T47D (cell line): ENCODE measurements around the gene KIAA1549.
A peak's percentile ranks its signal among the peaks of the same experiment; 100 is the strongest.
"Not testable (repeated sequence)": the region's sequence is repeated elsewhere in the genome, so short reads cannot be mapped to it uniquely, and the experiment has no call there.

Experiments used
- DNase-seq, 2 experiments: peaks; one replicate each; pipeline versions ENCODE4 v3.0.0 to v3.0.0-alpha.2; 2011 to 2012; ENCODE audit warnings: low read depth in 1 of 2, low spot score in 1 of 2
- JUND ChIP-seq: IDR thresholded peaks from 2 replicates; pipeline ENCODE4 v1.6.1; 2012; ENCODE audit warnings: low read depth
- in situ Hi-C: cut with HindIII; loops from 2 replicates; pipeline ENCODE4 v1.10.0; 2016; ENCODE audit warnings: low sequenced_read_pairs, low pct_unique_long_range_greater_than_20kb

KIAA1549 gene

DNA sequence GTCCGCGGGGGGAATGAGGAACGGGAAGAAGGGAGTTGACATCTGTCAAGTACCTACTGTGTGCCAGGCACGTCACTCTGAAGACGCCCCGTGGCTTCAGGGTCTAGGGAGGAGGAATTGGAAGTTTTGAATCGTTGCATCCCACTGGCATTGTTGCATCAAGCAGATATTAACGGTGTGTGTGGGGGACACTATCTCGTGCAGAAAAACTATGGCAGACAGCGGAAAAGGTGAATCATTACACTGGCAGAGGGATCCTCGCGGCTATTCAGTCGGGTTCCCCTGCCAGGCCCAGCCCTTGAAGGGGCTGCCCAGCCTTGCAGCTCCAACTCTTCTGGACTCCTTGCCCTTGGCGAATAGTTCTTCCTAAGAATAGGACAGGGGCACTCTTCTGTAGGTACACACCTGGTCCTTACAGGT is 1.0 kb upstream of the KIAA1549 start:
- in situ Hi-C loops, result no loop called here
- TF ChIP-seq JUND, result no peak
- no peak for DNase-seq

DNA sequence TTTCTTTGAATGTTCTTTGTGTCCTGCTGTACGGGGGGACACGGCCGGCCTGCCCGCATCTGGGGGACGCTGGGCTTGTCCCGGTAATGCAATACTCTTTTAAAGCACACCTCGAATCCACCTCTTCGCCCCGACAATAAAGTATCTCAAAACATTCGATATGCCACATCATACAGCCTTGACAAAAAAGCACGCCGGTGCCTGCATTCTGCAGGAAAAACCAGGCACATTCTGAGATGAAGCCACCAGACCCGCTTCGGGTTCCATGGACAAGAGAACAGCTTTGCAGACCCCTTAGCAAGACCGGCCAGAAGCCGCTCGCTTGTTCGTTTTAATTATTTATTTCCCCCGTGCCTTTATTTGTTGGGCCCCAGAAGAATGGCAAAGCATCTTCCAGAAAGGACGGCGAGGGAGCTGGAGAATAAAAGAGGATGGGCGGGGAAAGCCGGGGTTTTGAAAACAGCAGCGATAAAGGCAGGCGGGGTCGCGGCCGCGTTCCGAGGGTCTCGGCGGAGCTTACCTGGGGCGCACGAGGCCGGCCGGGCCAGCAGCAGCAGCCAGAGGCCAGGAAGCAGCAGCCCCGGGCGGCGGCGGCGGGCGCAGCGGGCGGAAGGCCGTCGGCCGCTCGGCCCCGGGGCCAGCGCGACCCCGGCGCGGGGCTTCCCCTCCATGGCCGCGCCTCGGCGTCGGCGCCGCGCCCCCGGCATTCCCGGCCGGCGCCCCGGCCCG is 462 bp downstream of the KIAA1549 start:
- in situ Hi-C loops, result no loop called here
- DNase-seq, result no peak
- TF ChIP-seq JUND, result no peak

DNA sequence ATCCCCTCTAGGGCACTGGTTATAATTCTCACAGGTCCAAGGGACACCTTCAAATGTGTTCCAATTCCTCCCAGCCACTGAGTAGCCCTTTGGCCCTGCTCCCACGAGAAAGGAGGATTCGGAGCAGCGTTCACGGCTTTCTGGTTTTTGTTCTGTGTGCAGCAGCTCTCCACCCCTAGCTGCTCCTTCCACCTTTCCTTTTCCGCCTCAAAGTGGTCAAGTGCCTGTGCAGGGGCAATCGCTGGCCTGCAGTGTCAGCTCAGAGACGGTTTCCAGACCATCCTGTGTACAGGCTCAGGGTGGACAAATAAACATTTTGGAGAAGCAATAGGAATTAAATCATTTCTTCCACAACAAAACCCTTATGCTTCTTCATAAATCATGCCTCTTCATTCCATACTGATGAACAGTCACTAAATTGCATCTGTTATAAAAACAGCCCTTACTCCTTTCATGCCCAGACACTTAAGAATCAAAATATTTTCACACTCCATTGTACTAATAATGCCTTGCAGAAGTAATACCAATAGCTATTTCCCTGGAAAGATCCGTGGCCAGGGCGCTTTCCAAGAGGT is 1.1 kb downstream of the KIAA1549 start:
- in situ Hi-C loops, result no loop called here
- TF ChIP-seq JUND, result no peak
- no peak for DNase-seq

DNA sequence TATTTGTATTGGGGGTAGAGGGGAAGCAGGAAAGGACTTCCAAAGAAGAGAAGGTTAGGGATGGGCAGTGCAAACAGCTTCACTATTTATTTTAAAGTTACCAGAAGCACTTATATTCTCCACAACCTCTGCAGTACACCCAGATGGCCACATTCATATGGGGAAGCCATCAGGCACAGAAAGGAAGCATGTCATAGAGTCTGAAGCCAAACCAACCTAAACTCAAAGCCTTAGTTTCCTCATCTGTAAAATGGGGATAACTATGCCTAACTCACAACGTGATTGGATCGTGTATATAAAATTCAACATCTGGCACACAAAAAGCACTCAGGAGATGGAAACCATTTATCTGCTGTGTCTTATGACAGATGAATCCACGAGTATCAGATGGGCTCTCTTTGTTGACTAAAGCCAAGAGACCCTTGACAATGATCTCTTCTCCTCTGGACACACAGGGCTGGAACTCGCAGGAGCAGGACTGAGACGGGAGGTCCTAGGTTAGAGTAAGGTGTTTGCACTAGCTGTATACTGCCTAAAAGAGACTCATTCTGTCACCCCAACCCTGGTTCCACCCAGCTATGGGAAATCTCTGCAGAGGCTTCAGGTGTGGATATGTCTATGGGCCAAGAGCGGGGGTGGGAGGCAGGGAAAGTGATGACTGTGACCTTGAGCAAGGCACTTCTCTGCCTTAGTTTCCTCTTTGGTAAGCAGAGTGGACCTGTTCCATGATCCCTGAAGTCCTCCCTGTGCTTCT is 1.8 kb downstream of the KIAA1549 start:
- in situ Hi-C loops, result no loop called here
- peak in 1 of 2 experiments; percentile 43 for DNase-seq
- no peak for TF ChIP-seq JUND

DNA sequence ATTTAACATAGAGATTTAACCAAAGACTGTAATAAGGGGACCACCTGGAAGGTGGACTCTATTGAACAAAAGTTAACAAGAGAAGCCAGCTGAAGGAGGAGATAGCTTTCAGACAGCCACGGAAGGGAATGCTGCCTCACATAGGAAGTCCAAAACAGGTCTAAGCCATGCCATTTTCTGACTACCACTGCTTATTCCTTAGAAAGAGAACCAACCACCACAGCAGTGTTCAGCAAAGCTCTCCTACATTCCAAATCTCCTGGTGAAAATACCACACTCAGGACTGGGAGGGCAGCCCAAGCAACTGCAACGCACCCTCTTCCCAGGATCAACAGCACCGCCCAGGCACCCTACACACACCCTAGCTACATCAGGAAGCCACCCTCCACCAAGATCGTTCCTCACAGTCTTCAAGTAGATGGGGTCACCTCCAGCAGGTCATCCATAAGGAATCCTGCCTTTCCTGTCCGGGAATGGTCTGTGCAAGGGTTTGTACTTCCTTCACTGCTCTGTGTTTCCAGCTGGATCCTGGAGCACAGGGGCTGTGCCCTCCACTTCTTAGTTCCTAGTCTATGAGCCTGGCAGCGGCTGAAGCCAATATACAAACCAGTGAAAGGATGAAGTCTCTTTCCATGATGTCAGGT is 2.5 kb downstream of the KIAA1549 start:
- peak in 1 of 2 experiments; percentile 59 for DNase-seq
- in situ Hi-C loops, result no loop called here
- no peak for TF ChIP-seq JUND

DNA sequence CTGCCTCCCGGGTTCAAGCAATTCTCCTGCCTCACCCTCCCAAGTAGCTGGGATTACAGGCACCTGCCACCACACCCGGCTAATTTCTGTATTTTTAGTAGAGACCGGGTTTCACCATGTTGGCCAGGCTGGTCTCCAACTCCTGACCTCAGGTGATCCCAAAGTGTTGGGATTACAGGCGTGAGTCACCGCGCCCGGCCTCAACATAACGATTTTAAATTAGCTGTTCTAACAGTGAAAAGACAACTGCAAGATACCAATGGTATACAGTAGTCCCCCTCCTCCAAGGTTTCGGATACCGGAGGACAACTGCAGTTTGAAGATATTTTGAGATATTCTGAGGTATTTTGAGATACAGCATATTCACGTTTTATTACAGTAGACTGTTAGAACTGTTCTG is 5.0 kb downstream of the KIAA1549 start:
- in situ Hi-C loops, DNase-seq: not testable (repeated sequence)

DNA sequence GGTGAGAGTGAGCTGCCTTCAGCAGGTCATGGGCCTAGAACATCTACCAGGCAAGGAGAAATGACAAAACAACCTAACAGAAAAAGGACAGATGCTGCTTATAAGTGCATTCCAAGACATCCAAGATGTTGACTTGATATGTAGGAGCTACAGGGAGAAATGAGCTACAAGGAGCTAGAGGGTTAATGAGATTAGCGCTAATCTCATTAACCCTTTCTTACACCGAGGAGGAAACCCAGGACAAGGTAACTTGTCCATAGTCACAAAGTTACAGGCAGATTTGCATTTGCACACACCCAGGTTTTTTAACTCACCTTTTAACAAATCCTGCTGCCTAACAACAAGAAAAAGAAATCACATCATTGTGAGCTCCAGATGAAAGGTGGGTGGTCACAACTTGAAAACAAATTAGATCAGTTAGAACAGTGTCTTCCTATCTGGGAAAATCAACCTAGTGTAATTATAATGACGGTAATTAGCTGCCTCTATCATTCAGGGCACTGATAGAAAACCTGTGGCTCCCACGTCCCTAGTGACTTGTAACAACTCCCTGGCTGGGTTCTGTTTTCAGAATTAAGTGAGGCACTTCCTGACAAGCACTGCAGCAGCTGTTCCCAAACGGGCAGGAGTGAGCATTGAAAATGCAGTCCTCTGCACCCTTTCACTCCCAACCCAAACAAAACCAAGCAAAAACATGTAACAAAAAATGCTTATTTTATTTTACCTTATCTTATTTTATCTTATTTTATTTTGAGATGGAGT is 5.7 kb downstream of the KIAA1549 start:
- in situ Hi-C loops, result no loop called here
- DNase-seq, result no peak
- no peak for TF ChIP-seq JUND

DNA sequence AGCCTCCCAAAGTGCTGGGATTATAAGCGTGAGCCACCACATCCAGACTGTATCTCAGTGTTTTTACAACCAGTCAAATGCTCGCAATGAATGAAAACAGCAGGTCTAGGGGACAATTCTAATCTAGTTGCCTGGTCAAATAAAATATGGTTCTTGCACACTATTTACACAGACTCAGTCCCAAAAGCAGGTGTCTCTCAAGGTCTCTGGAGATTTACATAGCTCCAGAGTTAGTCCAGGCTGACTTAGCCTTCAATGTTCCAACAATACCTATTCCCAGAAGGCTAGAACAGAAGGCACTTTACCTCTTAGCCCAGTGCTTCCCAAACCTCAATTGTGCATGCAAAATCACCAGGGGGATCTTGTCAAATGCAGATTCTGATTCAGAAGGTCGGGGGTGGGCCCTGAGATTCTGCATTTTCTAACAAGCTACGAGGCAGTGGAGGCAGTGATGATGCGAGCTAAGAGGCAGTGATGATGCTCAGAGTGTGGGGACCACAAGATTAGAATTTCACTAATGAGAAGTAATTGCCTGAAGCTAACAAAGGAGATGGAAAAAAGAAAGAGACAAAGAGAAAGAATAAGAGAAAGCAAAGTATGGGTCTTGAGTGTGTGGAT is 6.4 kb downstream of the KIAA1549 start:
- no peak for DNase-seq
- TF ChIP-seq JUND, result no peak
- in situ Hi-C loops, result no loop called here

DNA sequence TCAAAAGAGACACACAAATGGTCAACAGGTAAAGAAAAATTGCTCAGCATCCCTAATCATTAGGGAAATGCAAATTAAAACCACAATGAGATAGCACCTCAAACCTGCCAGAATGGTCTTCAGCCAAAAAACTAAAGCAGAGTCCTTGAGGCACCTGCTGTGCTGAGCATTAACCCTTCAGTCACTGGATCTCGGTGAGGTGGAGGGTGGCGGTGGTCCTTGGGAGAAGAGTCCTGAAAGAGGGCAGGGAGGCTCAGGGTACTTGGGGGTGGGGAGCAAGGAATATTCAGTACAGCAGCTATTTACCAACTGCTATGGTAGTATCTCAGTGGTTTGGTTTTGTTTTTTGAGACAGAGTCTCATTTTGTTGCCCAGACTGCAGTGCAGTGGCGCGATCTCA is 7.1 kb downstream of the KIAA1549 start:
- no peak for DNase-seq
- in situ Hi-C loops, result no loop called here
- no peak for TF ChIP-seq JUND

DNA sequence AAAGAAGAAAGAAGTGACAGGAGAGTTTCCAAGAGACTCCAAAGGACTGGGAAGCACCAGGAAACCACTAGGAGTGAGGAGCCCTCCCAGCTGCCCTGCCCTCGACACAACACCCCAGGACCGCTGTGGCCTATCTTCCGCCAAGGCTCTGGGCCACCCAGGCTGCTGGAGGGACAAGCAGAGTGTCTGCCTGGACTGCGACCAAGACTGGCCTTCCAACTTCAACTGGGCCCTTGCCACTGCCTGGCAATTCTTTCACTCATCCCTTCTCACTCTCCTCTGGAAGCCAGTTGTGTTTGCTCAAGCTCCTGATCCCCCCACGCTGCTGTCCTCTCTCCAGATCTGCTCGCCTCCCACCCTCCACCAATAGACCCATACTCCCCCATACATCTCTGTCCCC is 10.2 kb downstream of the KIAA1549 start:
- DNase-seq, result no peak
- no peak for TF ChIP-seq JUND

DNA sequence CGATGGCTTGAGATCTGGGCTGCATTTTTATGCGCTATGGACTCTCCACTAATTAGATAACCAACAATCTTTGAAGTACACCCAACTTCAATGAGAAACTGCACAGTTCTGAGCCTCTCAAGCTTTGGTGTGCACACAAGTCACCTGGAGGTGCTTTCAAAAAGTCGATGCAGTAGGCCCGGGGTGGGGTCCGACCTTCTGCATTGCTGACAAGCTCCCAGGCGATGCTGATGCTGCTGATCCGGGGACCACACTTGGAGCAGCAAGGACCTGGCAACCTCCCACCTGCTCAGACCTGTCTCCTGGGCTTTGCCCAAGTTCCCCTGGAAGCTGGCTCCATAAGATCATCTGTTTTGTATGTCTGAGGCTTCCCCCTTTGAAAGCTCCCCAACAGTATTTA is 10.7 kb downstream of the KIAA1549 start:
- DNase-seq, result no peak
- TF ChIP-seq JUND, result no peak
- in situ Hi-C loops, result no loop called here

More for the DNA sequence above, 10.2 kb downstream of the KIAA1549 start:
- in situ Hi-C loops, result no loop called here

DNA sequence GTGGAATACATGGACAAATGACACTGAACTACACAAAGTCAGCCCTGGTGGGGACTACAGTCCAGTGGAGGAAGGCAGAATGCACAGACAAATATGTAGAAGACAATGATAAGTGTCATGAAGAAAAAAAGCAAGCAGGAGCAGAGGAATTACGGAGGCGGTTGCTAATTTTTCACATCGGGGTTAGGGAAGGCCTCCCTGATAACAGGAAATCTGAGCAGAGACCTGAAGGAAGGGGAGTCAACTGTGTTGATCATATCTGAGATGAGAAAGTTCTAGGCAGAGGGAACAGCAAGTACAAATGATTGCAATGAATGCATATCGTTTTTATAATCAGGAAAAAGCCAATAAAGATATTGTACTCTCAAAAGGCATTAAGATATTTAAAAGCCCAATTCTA is 14.0 kb downstream of the KIAA1549 start:
- no peak for TF ChIP-seq JUND
- in situ Hi-C loops, result no loop called here
- no peak for DNase-seq
